Dermis microvascular lymphatic vessel endothelial cell (primary cell): ENCODE results near the gene IRS2. TPM values are rescaled to one million over a fixed set of nuclear protein-coding genes. Genes with fewer than 3 reads are reported as not detected.

Source experiments
- DNase-seq, 2 donors: peaks; one replicate each; pipeline versions ENCODE4 v3.0.0 to v3.0.0-alpha.2; 2010; ENCODE audit warnings: low read depth in 2 of 2
- total RNA-seq: library from RNA; depleted of rRNA; stranded (reverse); fragments of >200 nt; gene quantifications from 2 replicates; pipeline ENCODE4 v1.2.1, GENCODE V29; 2014

IRS2 gene
- total RNA-seq, 1 donor from 2014 or later, result 0.39 TPM

DNA sequence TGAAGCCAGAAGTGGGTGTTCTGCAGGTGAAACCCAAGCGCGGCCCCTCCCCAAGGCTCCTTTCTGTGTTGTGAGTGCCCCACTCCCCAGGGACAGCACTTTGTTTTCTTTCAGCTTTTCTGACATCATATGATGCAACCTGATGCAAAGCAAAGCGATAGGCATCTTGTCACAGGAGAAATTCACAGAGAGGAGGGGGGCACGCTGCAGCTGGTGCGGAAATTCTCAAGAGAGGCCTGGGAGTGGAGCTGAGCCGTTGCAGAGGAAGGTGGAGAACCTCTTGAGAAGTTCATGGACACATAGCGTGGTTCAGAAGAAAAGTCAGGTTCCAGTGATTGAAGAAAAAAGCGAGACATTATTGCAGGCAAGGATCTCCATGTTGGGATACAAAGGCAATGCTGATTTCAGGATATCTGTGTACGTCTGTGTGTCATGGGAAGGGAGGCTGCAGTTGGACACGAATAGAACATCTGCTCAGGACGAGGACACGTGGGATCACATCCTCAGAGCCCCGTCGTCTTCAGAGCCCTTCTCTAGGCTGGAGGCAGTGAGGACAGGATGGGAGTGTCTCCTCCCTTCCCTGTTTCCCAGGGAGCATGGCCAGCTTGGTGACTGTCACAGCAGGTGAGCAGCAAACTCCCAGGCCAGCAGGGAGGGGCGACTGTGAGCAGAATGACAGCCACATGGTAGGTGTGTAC is 79.2 kb downstream of the IRS2 start:
- DNase-seq, result no peak

DNA sequence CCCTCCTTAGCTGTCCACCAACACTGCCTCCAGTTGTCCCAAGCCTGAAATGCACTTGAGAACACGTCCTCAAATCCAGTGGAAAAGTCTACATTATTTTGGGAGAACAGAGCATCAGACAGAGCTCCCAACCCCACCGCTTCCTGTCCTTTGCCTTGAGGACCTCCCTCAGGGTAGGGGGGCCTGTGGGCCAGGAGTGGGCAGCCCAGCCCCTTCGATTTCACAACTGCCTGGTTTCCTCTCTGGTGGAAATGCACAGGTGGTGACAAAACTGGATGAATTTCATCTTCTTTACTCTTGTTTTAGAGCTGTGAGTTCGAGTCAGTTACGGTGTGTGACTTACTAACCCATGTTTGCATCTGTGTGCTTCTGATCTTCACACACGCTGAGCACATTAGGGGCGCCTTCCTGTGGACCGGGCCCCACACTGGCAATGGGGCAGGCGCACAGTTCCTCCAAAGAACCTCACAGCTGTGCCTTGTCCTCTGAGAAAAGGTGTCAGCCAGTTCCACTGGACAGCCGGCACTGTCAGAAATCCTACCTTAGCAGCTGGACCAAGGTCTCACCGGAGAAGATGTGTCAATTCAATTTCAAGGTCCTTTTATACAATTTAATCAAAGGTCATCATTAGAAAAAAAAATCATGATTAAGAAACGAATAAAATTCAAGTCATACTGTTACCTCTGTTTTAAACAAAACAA is 80.2 kb downstream of the IRS2 start:
- DNase-seq, result no peak

DNA sequence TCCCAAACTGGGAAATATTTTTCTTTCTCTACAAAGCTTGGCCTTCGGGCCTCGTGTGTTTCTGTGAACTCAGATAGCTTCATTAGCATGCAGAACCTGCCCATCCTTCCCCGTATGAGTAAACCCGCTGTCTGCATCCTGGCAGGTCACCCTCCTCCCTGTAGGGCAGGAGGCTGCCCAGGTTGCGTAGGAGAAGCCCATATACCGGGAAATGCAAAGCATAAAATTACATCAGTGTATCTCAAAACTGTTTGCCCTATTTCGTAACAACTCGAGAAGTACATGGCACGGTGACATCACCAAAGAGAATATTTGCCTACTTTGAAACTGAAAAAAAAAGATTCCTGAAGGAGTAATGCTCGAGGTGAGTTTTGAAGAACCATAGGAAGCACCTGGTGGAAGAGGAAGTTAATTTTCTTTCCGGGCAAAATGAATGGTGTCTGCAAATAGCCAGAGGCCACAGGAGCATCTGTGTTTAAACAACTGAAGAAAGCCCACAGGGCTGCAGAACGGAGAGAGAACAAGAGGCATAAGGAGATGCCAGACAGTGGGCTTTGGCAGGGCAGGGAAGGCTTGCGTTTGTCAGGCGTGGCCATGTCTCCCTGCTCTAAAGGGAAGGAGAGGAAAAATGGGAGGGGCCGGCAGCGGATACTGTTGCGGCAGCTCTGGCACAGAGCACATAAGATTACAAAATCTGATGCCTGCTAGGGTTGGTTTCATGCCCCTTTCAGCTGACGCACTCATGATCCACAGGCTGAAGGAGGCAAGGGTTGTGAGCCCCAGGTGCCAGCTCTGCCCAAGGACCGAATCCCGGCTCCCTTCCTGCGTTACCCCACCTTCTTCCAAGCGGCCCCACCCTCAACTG is 81.4 kb downstream of the IRS2 start:
- peak in 1 of 2 donors; percentile 1 for DNase-seq

DNA sequence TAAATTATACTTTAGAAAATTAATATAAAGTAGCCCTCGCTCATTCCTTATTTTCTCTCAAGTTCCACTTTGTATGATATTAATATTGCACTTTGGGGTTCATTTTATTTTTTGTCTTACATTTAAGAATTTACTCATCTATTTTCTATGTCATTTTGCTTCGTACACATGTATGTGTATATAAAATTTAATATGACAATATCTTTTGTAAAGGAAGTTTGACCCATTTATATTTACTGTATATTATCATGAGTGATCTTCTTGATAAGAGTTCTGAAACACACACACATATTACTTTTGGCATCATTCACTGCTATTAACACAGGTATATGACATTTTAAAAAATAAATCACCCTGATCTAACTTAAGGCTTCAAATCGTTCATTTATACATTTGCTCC is 83.1 kb downstream of the IRS2 start:
- DNase-seq, result no peak
